ENCODE results near the gene SOX4. TPM values are rescaled to one million over a fixed set of nuclear protein-coding genes. Genes with fewer than 3 reads are reported as not detected.
A peak's percentile ranks its signal among the peaks of the same experiment; 100 is the strongest.

SOX4 gene
- total RNA-seq, 6 experiments from 2014 or later: 0.81 to 22.5 (median 2.4) TPM

DNA sequence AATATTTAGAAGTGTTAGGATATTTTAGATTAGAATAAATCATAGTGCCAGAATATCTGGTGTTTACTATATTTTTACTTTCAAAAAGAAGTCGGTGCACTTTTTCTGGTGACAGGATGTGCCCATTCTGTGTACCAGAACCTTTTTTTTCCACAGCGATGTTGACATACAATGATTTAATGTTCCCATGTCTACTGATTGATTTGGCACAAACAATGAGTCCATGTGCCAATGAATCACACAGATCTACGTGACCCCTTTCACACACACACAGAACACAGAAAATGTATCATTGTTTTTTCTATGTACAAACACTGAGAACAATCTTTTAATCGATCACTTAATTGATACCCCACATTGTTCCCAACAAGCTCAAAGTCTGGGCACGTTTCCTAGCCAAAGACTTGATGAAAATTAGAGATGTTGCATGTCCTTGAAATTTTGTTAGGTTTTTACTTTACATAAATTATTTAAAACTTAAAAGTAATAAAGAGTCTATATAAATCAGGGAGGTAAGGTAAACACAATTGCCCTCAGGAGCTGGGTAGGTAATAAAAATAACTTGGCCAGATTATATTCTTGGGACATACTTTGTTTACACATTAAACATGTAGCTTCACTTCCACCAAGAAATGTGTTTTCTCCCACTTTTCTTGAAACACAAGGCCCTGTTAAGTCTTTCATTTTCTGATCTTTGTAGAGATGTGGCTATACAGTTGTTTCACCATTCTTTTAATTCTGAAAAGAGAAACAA lies 36.4 kb upstream of the SOX4 start:
- peak; percentile 67 to 93 (median 86) for ATAC-seq
- H3K27me3 ChIP-seq: no peaks in the 10 kb centered on the region
- peak overlapping the region in 1 of 3 donors; percentile 51 for H3K27ac ChIP-seq
- H3K4me3 ChIP-seq: no peak overlapping the region
- no peaks in the 10 kb centered on the region for H3K9me3 ChIP-seq
- no peaks in the 10 kb centered on the region for H3K36me3 ChIP-seq
- 27% methylated on average over 5 of the region's 5 CpGs for WGBS (ENCODE audit: insufficient coverage, low coverage, low lambda C conversion rate, missing lambda C conversion rate)
- peaks cover 0 to 5% (median 0%) of the 10 kb centered on the region in 4 donors for H3K4me1 ChIP-seq
- intact Hi-C loops (cut with DNase I): no loop called here
- no peak for DNase-seq
- TF ChIP-seq, protein P1, sequence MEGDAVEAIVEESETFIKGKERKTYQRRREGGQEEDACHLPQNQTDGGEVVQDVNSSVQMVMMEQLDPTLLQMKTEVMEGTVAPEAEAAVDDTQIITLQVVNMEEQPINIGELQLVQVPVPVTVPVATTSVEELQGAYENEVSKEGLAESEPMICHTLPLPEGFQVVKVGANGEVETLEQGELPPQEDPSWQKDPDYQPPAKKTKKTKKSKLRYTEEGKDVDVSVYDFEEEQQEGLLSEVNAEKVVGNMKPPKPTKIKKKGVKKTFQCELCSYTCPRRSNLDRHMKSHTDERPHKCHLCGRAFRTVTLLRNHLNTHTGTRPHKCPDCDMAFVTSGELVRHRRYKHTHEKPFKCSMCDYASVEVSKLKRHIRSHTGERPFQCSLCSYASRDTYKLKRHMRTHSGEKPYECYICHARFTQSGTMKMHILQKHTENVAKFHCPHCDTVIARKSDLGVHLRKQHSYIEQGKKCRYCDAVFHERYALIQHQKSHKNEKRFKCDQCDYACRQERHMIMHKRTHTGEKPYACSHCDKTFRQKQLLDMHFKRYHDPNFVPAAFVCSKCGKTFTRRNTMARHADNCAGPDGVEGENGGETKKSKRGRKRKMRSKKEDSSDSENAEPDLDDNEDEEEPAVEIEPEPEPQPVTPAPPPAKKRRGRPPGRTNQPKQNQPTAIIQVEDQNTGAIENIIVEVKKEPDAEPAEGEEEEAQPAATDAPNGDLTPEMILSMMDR (IDR thresholded peaks at IDR 0.05): no peak
- no peak for TF ChIP-seq POLR2A (IDR thresholded peaks at IDR 0.05)

DNA sequence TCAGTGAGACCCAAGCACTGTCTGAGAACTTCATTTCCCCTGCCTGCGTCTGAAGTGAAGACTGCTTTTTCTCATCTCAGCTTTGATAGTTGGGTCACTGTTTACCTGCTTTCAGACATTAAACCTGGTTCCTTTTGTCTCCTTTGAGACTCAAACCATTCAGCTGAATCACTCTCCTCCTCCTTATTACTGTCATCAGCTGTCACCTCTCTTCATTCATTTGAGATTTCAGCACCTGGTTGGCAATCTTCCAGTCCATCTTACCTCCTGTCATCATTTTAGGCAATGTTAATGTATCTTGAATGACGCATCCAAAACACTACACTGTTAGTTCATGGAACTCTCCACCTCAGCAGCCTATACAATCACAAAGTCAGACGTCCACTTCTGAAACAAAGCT lies 34.3 kb upstream of the SOX4 start:
- 79% methylated on average over 3 of the region's 3 CpGs for WGBS (ENCODE audit: insufficient coverage, low coverage, low lambda C conversion rate, missing lambda C conversion rate)
- ATAC-seq (no peak), DNase-seq (no peak)
- H3K9me3 ChIP-seq: no peaks in the 10 kb centered on the region
- H3K4me3 ChIP-seq: no peak overlapping the region
- TF ChIP-seq, protein P1 (IDR thresholded peaks at IDR 0.05): no peak
- no peak for TF ChIP-seq POLR2A (IDR thresholded peaks at IDR 0.05)
- H3K27ac ChIP-seq: no peak overlapping the region
- H3K36me3 ChIP-seq: no peaks in the 10 kb centered on the region
- peaks cover 0 to 5% (median 0%) of the 10 kb centered on the region in 4 donors for H3K4me1 ChIP-seq
- no peaks in the 10 kb centered on the region for H3K27me3 ChIP-seq
- intact Hi-C loops (cut with DNase I): no loop called here

DNA sequence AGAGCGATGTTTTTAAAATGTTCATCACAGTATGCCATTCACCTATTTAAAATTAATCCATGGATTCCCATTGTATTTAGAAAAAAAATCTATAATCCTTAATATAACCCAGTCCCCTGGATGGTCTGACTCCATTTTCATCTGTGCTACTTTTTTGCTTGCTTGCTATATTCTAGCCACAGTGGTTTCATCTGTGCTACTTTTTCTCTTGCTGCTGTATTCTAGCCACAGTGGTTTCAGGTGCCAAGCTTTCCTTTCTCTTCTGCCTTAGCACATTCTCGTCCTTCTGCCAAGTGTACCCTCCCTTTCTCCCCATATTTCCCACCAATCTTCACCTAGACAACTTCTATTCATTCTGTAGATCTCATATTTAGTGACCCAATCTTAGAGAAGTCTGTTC lies 33.3 kb upstream of the SOX4 start:
- intact Hi-C loops (cut with DNase I): no loop called here
- ATAC-seq: no peak
- DNase-seq: no peak
- no peak overlapping the region for H3K27ac ChIP-seq
- H3K27me3 ChIP-seq: no peaks in the 10 kb centered on the region
- no peaks in the 10 kb centered on the region for H3K36me3 ChIP-seq
- H3K4me3 ChIP-seq: no peak overlapping the region
- H3K9me3 ChIP-seq: no peaks in the 10 kb centered on the region
- WGBS (ENCODE audit: insufficient coverage, low coverage, low lambda C conversion rate, missing lambda C conversion rate): 69% methylated on average over 2 of the region's 2 CpGs
- peaks cover 0 to 5% (median 0%) of the 10 kb centered on the region in 4 donors for H3K4me1 ChIP-seq
- TF ChIP-seq, protein P1 (IDR thresholded peaks at IDR 0.05): no peak
- no peak for TF ChIP-seq POLR2A (IDR thresholded peaks at IDR 0.05)

DNA sequence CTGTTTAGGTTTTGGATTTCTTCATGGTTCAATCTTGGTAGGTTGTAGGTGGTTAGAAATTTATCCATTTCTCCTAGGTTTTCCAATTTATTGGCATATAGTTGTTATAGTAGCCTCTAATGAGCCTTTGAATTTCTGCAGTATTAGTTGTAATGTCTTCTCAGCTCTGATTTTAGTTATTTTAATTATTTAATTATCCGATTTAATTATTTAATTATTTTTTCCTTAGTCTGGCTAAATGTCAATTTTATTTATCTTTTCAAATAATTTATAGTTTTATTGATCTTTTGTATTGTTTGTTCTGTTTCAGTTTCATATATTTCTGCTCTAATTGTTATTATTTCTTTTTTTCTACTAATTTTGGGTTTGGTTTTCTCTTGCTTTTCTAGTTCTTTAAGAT lies 28.1 kb upstream of the SOX4 start:
- ATAC-seq: no peak
- intact Hi-C loops (cut with DNase I): no loop called here
- DNase-seq: no peak
- Histone ChIP-seq H3K4me1 (no peaks in the 10 kb centered on the region), H3K36me3 (no peaks in the 10 kb centered on the region), H3K9me3 (no peaks in the 10 kb centered on the region), H3K27me3 (no peaks in the 10 kb centered on the region), H3K27ac (no peak overlapping the region), H3K4me3 (no peak overlapping the region)
- no peak for TF ChIP-seq POLR2A (IDR thresholded peaks at IDR 0.05)
- TF ChIP-seq, protein P1 (IDR thresholded peaks at IDR 0.05): no peak
- WGBS (ENCODE audit: insufficient coverage, low coverage, low lambda C conversion rate, missing lambda C conversion rate): 11% methylated on average over 1 of the region's 1 CpG

All from right lobe of liver (tissue), 6 donors.